H1 (cell line): ENCODE measurements around the gene HOXA6. TPM values are rescaled to one million over a fixed set of nuclear protein-coding genes. Genes with fewer than 3 reads are reported as not detected.

ENCODE experiments used
- CTCF ChIA-PET: fragments of 300-600 bp; sonication (Branson Sonifier 250); formaldehyde crosslinking; loops from one replicate; lab custom pipeline; 2021; ENCODE audit not compliant: partially characterized antibody; lab: Charles Lee
- POLR2A ChIA-PET: fragments of 300-600 bp; sonication (Branson Sonifier 250); formaldehyde crosslinking; loops from one replicate; lab custom pipeline; 2021; ENCODE audit warnings: inconsistent platforms; ENCODE audit not compliant: partially characterized antibody; lab: Charles Lee
- DNase-seq, 2 experiments: peaks; one replicate each; pipeline versions ENCODE4 v3.0.0 to v3.0.0-alpha.2; 2010 to 2022; ENCODE audit warnings: low spot score in 2 of 2, low read depth in 1 of 2, mixed read lengths in 1 of 2
- FAIRE-seq: peaks from 2 replicates; lab custom pipeline; 2011; peaks lifted over from hg19 to GRCh38; lab: Jason Lieb, UNC
- H2AFZ ChIP-seq: 2 replicates; pipeline ENCODE4 v1.8.1; 2012; ENCODE audit warnings: low read length, inconsistent platforms
- H2AK5ac ChIP-seq: 2 replicates; pipeline ENCODE4 v1.6.1; 2013; ENCODE audit warnings: low read depth, low read length
- H2BK120ac ChIP-seq: replicated peaks from 2 replicates; pipeline ENCODE3; 2013; ENCODE audit warnings: low read depth, low read length, inconsistent platforms
- H2BK12ac ChIP-seq: 2 replicates; pipeline ENCODE4 v1.6.1; 2013; ENCODE audit warnings: low read depth, low read length
- H2BK15ac ChIP-seq: 2 replicates; pipeline ENCODE4 v1.6.1; 2013; ENCODE audit warnings: low read length
- H2BK20ac ChIP-seq: 2 replicates; pipeline ENCODE4 v1.6.1; 2013; ENCODE audit warnings: low read length
- H2BK5ac ChIP-seq: 2 replicates; pipeline ENCODE4 v1.6.1; 2013; ENCODE audit warnings: low read depth, low read length
- H3K14ac ChIP-seq: 2 replicates; pipeline ENCODE4 v1.6.1; 2013; ENCODE audit warnings: inconsistent platforms; ENCODE audit not compliant: insufficient read length
- H3K18ac ChIP-seq: 2 replicates; pipeline ENCODE4 v1.6.1; 2013; ENCODE audit warnings: low read length; ENCODE audit errors: extremely low read depth
- H3K23ac ChIP-seq: 2 replicates; pipeline ENCODE4 v1.6.1; 2013; ENCODE audit warnings: inconsistent platforms; ENCODE audit not compliant: insufficient read length
- H3K23me2 ChIP-seq: 2 replicates; pipeline ENCODE4 v1.6.1; 2013; ENCODE audit warnings: low read depth, low read length
- H3K27ac ChIP-seq: 2 replicates; pipeline ENCODE4 v1.6.1; 2011; ENCODE audit warnings: low read depth, low read length, inconsistent platforms
- H3K27me3 ChIP-seq, 4 experiments: replicated peaks in 1 of 4; 1 replicate in 1 of 4; 2 replicates in 3 of 4; pipeline versions ENCODE4 v1.6.1 to v1.8.1; 2011 to 2013; ENCODE audit warnings: low read length in 3 of 4, mild to moderate bottlenecking in 3 of 4, inconsistent platforms in 2 of 4, mixed read lengths in 2 of 4, moderate library complexity in 1 of 4; ENCODE audit not compliant: control insufficient read depth in 3 of 4, insufficient read depth in 3 of 4; ENCODE audit errors: extremely low read depth in 1 of 4
- H3K36me3 ChIP-seq, 4 experiments: 2 replicates each; pipeline versions ENCODE4 v1.6.1 to v1.8.1; 2011 to 2013; ENCODE audit warnings: mild to moderate bottlenecking in 4 of 4, low read length in 3 of 4, moderate library complexity in 2 of 4, control low read depth in 1 of 4, inconsistent platforms in 1 of 4; ENCODE audit not compliant: insufficient read depth in 4 of 4, control insufficient read depth in 2 of 4
- H3K4ac ChIP-seq: replicated peaks from 2 replicates; pipeline ENCODE3; 2013; ENCODE audit warnings: low read length, low read depth, mixed read lengths, inconsistent platforms; ENCODE audit not compliant: insufficient read length
- H3K4me1 ChIP-seq, 4 experiments: replicated peaks in 1 of 4; 1 replicate in 1 of 4; 2 replicates in 3 of 4; pipeline versions ENCODE4 v1.6.1 to v1.8.1; 2011 to 2013; ENCODE audit warnings: low read length in 3 of 4, inconsistent platforms in 2 of 4, mixed read lengths in 1 of 4; ENCODE audit not compliant: insufficient read depth in 4 of 4, control insufficient read depth in 3 of 4
- H3K4me2 ChIP-seq, 2 experiments: 2 replicates each; pipeline versions ENCODE4 v1.6.1 to v1.8.1; 2011 to 2013; ENCODE audit warnings: low read depth in 2 of 2, low read length in 2 of 2, control low read depth in 1 of 2, inconsistent platforms in 1 of 2, mild to moderate bottlenecking in 1 of 2; ENCODE audit not compliant: insufficient read depth in 1 of 2
- H3K4me3 ChIP-seq, 4 experiments: fragments of 200-600, 300-600 bp in 1 of 4; sonication (generic), shearing (Covaris generic), sonication (Bioruptor Twin) in 1 of 4; 2 replicates each; pipeline versions ENCODE4 v1.5.1 to v1.8.1; 2011 to 2016; ENCODE audit warnings: low read length in 4 of 4, low read depth in 3 of 4, control low read depth in 2 of 4, inconsistent platforms in 2 of 4, mild to moderate bottlenecking in 2 of 4, mixed read lengths in 1 of 4, moderate library complexity in 1 of 4; ENCODE audit not compliant: insufficient read depth in 2 of 4; ENCODE audit errors: extremely low read depth in 1 of 4
- H3K56ac ChIP-seq: replicated peaks from 2 replicates; pipeline ENCODE3; 2013; ENCODE audit warnings: low read depth, mild to moderate bottlenecking, mixed read lengths, low read length, inconsistent platforms; ENCODE audit not compliant: insufficient read length
- H3K79me1 ChIP-seq: 2 replicates; pipeline ENCODE4 v1.6.1; 2013; ENCODE audit warnings: low read depth, low read length, control low read depth
- H3K79me2 ChIP-seq, 2 experiments: 2 replicates each; pipeline versions ENCODE4 v1.6.1 to v1.8.1; 2012 to 2013; ENCODE audit warnings: low read length in 2 of 2, mild to moderate bottlenecking in 2 of 2, inconsistent platforms in 1 of 2; ENCODE audit not compliant: insufficient read depth in 2 of 2, control insufficient read depth in 1 of 2
- H3K9ac ChIP-seq, 4 experiments: replicated peaks in 1 of 4; 1 replicate in 1 of 4; 2 replicates in 3 of 4; pipeline versions ENCODE4 v1.6.1 to v1.8.1; 2011 to 2013; ENCODE audit warnings: low read depth in 3 of 4, low read length in 3 of 4, control low read depth in 2 of 4, mild to moderate bottlenecking in 2 of 4, moderate library complexity in 2 of 4, inconsistent platforms in 1 of 4; ENCODE audit errors: extremely low read depth in 1 of 4
- H3K9me3 ChIP-seq, 2 experiments: 2 replicates each; pipeline versions ENCODE4 v1.6.1 to v1.8.1; 2012 to 2013; ENCODE audit warnings: mild to moderate bottlenecking in 2 of 2, moderate library complexity in 2 of 2, control low read depth in 1 of 2, inconsistent platforms in 1 of 2, low read depth in 1 of 2, low read length in 1 of 2, mixed read lengths in 1 of 2; ENCODE audit not compliant: insufficient read depth in 2 of 2
- H4K20me1 ChIP-seq, 2 experiments: replicated peaks in 1 of 2; 2 replicates each; pipeline versions ENCODE3 to v1.8.1; 2011 to 2013; ENCODE audit warnings: inconsistent platforms in 2 of 2, low read length in 2 of 2, mild to moderate bottlenecking in 1 of 2; ENCODE audit not compliant: insufficient read depth in 2 of 2, control insufficient read depth in 1 of 2
- H4K5ac ChIP-seq: 2 replicates; pipeline ENCODE4 v1.6.1; 2013; ENCODE audit warnings: low read length, low read depth, mixed read lengths, inconsistent platforms; ENCODE audit not compliant: insufficient read length
- H4K8ac ChIP-seq: 2 replicates; pipeline ENCODE4 v1.8.0; 2013; ENCODE audit warnings: mild to moderate bottlenecking, moderate library complexity, low read length, inconsistent platforms; ENCODE audit not compliant: insufficient read depth; ENCODE audit errors: extremely low read depth
- H4K91ac ChIP-seq: replicated peaks from 2 replicates; pipeline ENCODE3; 2013; ENCODE audit warnings: low read length, mixed read lengths, inconsistent platforms; ENCODE audit not compliant: insufficient read length
- EZH2 ChIP-seq: fragments of 200-600 bp; sonication (generic); IDR thresholded peaks from 2 replicates; pipeline ENCODE4 v1.7.1; 2012; ENCODE audit warnings: low read depth, mild to moderate bottlenecking, moderate library complexity, low read length, inconsistent platforms; ENCODE audit not compliant: severe bottlenecking
- NANOG ChIP-seq: IDR thresholded peaks from 2 replicates; pipeline ENCODE4 v1.6.1; 2011; ENCODE audit warnings: low read length, low read depth, mild to moderate bottlenecking, inconsistent platforms; ENCODE audit not compliant: insufficient read depth, poor library complexity, severe bottlenecking
- RNF2 ChIP-seq: fragments of 200-900, 300-1000 bp; sonication (generic); IDR thresholded peaks from 2 replicates; pipeline ENCODE4 v1.7.1; 2016; ENCODE audit warnings: borderline replicate concordance, low read depth, mild to moderate bottlenecking, antibody characterized with exemption, low read length; ENCODE audit not compliant: poor library complexity, severe bottlenecking; ENCODE audit errors: missing control alignments
- WGBS, 2 experiments: shearing (Covaris generic) in 1 of 2; methylation state at CpG; one replicate each; pipeline versions ENCODE4 v1.1.6 to v1.1.7; 2013 to 2015; ENCODE audit warnings: low lambda C conversion rate in 2 of 2, mixed read lengths in 2 of 2, inconsistent platforms in 1 of 2, low coverage in 1 of 2, missing lambda C conversion rate in 1 of 2; ENCODE audit not compliant: insufficient replicate concordance in 2 of 2, insufficient coverage in 1 of 2, insufficient read length in 1 of 2; ENCODE audit errors: extremely low coverage in 1 of 2, missing lambda C conversion rate in 1 of 2; 5-methylcytosine and 5-hydroxymethylcytosine counted together
- polyA plus RNA-seq, 7 experiments: library from polyadenylated mRNA; depleted of rRNA in 3 of 7; stranded (reverse) in 5 of 7; unstranded in 2 of 7; fragments of >200 nt in 5 of 7; fragments of 200-250 nt in 2 of 7; gene quantifications; 1 replicate in 5 of 7; 2 replicates in 1 of 7; 4 replicates in 1 of 7; pipeline versions ENCODE4 v1.2.1 to v1.2.3, GENCODE V29; 2011 to 2013; ENCODE audit warnings: missing spikeins in 2 of 7, mixed read lengths in 2 of 7
- total RNA-seq: library from RNA; stranded (reverse); fragmentation: NEBNext Ultra II Directional; extraction: Animal tissue kit (Norgen Biotek cat#: 25700); gene quantifications from 2 replicates; pipeline ENCODE4 v1.2.1, GENCODE V29; 2021

The HOXA6 gene
- total and polyA plus RNA-seq, 2 of the 8 experiments (the other 6 are each of a cell fraction or from before 2014, with no cell fraction given): not detected

DNA sequence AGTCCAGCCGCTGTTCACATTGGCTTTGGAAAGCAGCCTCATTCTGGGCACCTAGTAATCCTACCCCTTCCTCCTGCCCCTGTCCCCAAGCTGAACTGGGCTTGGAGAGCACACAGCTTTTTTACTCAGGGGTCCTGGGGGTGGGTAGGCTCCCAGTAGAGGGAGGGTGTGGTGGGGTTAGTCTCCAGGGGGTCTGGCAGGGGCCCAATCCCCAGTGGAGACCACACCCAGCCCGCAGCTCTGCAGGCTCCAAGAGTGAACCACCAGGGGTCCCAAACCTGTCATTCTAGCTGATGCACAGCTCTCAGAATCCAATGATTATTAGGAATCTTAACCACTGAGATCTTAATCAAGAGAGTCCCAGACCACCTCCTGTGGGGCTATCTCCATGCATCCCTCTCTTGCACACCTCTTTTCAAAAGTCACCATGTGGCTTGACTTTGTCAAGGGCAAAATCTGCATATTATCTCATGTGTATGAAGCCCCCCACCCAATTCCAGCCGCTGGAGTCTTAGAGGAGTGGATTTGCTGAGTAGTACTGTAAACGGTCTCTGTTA lies 34.8 kb upstream of the HOXA6 start:
- TF ChIP-seq EZH2 (peak; percentile 66), NANOG (no peak), RNF2 (peak; percentile 8)
- TF ChIP-seq, all 59 proteins: peak for 2
- Histone ChIP-seq H3K27me3 (peaks cover 97 to 100% (median 99%) of the 10 kb centered on the region in 4 experiments), H4K91ac (no peak overlapping the region), H2AK5ac (no peak overlapping the region), H2BK20ac (no peak overlapping the region), H3K27ac (no peak overlapping the region), H2BK120ac (no peak overlapping the region), H2BK12ac (no peak overlapping the region), H3K4me3 (no peak overlapping the region), H2BK5ac (no peak overlapping the region), H3K79me2 (no peaks in the 10 kb centered on the region), H3K4ac (no peak overlapping the region), H3K79me1 (no peaks in the 10 kb centered on the region), H3K23ac (no peak overlapping the region), H2AFZ (no peak overlapping the region), H4K5ac (no peak overlapping the region), H3K4me1 (peaks cover 0 to 12% (median 6%) of the 10 kb centered on the region in 4 experiments; a peak in 6 of 7 replicates), H3K36me3 (peaks cover 0 to 5% (median 0%) of the 10 kb centered on the region in 4 experiments; a peak in 1 of 8 replicates), H3K23me2 (no peaks in the 10 kb centered on the region), H3K4me2 (no peak overlapping the region), H3K14ac (no peak overlapping the region), H3K9ac (no peak overlapping the region), H2BK15ac (no peak overlapping the region), H3K18ac (no peak overlapping the region), H3K56ac (no peak overlapping the region), H4K8ac (no peak overlapping the region), H4K20me1 (peaks cover 35 to 43% of the 10 kb centered on the region in 2 experiments), H3K9me3 (no peaks in the 10 kb centered on the region)
- DNase-seq (peak in 1 of 2 experiments; percentile 35), FAIRE-seq (no peak)
- ChIA-PET POLR2A (no interaction called here), CTCF (interaction anchor here (0.7 to 2.6 kb wide), 10 partner anchors 9 to 922 kb away, joined by 3 to 10 read pairs (median 3); partner anchors contain the start of genes HOXA5 and HOXA7)
- 45% methylated on average over 4 of the region's 4 CpGs; no CpG with 5 or more reads in 1 of the 2 experiments for WGBS, 2 experiments
